ENCODE data around the gene TRIO.

Gene TRIO

GRCh38 chr5:14487897-14488570 lies 344.9 kb downstream of the TRIO start:
- DNase-seq (ENCODE audit: low read depth): no peak

DNA sequence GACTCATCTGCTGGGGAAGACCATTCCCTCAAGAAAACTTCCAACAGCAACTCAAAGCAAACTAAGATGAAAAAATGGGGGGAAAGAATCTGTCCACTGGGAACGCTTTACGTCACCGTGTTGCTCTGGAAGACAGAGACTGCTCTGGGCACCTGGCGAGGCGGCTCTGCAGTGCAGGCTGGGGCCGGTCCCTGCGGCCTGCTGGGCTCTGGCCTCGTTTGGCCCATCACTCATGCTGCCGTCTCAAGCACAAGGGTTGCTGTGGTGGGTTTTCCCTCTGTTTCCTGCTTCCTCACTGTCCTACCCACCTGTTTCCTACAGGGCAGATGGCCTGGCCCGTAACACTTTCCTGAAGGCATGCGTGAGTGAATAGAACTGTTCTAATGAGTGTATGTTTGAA lies 345.6 kb downstream of the TRIO start:
- no peak for DNase-seq (ENCODE audit: low read depth)

GRCh38 chr5:14489643-14490042 lies 346.5 kb downstream of the TRIO start:
- no peak for DNase-seq (ENCODE audit: low read depth)

GRCh38 chr5:14490309-14490711 lies 347.2 kb downstream of the TRIO start:
- DNase-seq (ENCODE audit: low read depth): no peak

DNA sequence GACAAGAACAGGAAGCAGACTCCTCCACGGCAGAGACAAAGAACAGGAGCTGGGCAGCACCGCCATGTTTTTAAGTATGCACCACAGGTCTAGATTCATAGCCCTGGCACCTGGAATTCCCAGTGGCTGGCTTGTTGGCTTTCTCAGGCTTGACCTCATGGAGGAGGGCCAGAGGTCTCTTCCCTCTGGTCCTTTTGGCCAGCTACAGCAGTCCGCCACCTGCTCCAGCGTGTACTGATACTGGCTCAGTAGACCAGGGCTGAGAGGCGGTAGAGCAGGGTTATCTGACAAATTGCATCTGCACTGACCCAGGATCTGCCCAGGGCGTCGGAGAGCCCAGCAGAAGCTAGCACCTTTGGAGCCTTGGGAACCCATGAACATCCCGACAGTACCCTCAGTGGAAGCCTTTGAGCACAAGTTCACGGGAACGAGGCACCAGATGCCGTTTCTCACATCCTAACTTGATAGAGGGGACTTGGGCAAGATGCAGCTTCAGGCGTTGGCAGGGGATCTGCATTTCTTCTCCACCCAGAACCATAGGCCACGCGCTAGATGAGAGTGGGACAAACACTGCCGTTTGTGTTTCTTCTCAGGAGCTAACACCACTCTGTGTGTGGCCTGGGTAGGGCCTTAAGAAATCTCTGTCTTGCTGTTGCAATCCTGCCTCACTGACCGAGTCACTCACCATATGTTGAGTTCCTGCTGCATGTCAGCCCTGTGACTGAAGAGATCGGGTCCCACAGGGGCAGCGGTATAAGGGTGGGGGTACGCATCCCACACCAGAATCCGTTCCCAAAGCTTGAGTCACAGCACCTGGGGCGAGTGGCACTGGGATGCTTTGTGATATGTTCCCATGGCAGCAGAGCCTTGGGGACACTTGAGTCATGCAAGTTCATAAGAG lies 348.1 kb downstream of the TRIO start:
- no peak for DNase-seq (ENCODE audit: low read depth)

- no peak for DNase-seq (ENCODE audit: low read depth)
These were observed 349.3 kb downstream of the TRIO start for GRCh38 chr5:14492331-14492964.

GRCh38 chr5:14495301-14495700 lies 352.2 kb downstream of the TRIO start:
- DNase-seq (ENCODE audit: low read depth): no peak

DNA sequence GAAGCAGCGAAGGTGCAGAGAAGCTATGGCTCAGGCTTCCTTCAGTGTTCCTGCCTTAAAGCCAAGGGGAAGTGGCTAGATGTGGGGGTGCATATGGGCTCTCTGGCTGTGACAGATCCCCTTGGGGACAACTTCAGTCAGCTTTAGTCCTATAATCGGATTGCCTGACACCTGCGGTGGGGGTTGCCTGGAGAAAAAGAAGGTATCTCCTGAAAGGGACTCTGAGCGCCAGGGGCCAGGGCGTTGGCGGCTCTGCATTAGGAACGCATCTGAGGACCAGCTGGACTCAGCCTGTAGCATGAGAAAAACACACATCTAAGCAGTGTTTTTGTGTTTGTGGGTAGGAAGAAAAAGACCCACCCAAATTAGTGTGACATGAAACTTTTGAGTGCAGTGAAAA lies 354.2 kb downstream of the TRIO start:
- no peak for DNase-seq (ENCODE audit: low read depth)

DNA sequence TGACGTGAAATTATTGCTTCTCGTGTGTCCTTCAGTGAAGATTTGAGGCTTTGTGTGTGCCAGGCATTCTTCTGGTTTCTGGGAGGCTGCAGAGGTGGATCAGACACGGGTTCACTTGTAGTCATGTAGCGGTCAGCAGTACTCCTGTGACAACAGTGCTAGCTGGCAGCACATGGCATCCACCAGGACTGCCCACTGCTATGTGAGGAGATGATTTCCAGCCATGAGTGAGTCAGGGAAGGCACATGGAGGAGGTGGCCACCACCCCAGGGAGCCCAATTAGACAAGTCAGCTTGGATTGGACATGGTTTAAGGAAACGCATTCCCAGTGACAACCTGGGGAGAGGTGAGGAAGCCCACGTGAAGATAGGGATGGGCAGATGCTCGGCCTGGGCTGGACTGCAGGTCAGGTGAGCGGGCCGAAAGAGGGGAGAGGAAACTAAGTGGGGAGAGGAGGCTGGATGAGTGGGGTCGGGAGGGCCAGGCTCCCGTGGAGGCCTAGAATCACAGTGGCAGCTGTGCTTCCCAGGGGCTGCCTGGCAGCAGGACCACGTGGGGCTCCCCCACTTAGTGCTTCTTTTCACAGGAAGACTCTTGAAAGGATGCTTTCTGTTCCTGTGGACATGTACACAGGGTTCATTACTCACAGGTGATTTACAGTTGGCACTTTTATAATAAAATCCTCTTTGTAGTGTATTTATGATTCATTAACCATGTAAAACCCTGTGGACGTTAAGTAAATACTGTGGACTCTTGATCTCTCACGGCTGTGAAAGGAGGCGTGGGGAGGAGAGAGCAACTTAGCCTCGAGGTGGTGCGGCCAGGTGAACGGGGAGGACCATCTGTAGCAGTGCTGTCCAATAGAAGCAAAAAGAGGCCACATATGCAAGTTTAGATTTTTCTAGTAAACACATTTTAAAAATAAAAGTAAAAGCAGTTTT lies 358.5 kb downstream of the TRIO start:
- no peak for DNase-seq (ENCODE audit: low read depth)

GRCh38 chr5:14502294-14502690 lies 359.1 kb downstream of the TRIO start:
- no peak for DNase-seq (ENCODE audit: low read depth)

DNA sequence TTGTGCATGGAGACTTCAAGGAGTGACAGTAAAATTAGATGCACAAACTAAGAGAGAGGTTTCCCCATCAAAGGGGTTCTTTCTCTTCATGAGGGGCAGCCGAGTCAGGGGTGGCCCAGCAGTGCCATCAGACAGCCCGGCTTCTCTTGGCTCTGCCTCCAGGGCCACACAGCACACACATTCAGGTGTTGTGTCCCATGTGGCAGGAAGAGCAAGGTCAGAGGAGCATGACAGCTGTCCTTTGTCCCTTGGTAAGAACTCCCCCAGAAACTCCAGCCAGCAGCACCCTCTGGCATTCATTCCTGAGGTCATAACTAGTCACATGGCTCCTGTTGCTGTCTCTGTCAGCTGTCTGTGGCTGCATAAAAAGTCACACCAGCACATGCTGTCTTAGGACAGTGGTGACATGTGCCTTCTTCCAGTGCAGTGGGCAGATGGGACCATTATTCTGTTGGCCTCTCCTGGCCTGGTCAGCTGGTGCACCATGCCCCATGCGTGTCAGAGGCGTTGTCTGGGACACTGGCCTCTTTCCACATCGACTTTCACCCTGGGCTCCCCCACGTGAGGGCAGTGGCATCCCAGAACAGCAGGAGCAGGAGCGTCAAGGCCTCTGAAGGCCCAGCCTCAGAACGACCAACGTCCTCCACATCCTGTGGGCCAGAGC lies 360.0 kb downstream of the TRIO start:
- DNase-seq (ENCODE audit: low read depth): no peak

DNA sequence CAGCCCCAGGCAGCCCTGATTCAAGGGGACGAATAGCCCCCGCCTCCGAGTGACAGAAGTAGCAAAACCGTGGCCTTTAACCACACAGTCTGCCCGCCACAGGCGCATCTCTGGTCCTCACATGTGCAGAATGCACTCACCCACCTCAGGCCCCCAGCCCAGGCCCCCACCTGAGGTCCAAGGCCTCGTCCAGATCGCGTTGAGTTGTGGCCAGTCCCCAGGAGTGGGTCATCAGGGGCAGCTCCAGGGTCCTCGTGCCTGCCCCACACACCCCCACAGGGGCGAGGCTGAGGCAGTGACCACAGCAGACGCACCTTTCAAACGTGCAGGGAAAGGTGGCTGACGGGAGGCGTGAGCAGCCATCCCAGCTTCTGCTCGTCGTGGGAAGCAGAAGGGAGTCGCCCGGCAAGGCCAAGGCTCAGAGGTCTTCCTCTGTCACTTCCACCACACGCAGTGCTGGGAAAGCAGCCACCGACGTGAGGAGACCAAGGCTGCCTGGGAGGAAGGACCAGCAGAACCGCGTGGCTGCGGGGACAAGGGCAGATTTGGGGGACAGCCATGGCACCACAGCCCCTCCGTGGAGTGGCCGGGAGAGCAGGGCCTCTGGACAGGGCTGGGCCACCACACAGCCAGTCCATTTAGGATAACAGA lies 360.7 kb downstream of the TRIO start:
- DNase-seq (ENCODE audit: low read depth): no peak

- no peak for DNase-seq (ENCODE audit: low read depth)
These were observed 361.2 kb downstream of the TRIO start for GRCh38 chr5:14504332-14504727.

- no peak for DNase-seq (ENCODE audit: low read depth)
These were observed 361.7 kb downstream of the TRIO start for GRCh38 chr5:14504816-14505215.

GRCh38 chr5:14505310-14506139 lies 362.4 kb downstream of the TRIO start:
- no peak for DNase-seq (ENCODE audit: low read depth)

- DNase-seq (ENCODE audit: low read depth): no peak
These were observed 363.0 kb downstream of the TRIO start for GRCh38 chr5:14506140-14506538.

DNA sequence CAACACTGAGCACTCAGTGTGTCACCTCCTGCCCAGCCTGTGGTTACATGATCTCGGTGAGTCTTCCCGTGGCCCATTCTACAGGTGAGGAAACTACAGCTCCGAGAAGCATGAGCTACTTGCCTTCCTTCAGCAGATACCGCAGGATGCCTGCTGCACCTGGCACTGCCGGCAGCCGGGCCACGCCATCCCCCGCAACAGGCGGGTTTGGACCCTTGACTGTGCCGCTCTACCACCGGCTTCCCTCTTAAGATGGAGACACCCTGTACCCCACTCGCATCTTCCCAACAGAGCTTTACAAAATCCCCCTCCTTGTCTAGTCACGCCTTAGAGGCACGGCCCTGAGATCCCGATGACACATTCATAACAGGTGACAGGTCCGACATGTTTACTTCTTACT lies 363.5 kb downstream of the TRIO start:
- no peak for DNase-seq (ENCODE audit: low read depth)

GRCh38 chr5:14507156-14507941 lies 364.2 kb downstream of the TRIO start:
- no peak for DNase-seq (ENCODE audit: low read depth)

DNA sequence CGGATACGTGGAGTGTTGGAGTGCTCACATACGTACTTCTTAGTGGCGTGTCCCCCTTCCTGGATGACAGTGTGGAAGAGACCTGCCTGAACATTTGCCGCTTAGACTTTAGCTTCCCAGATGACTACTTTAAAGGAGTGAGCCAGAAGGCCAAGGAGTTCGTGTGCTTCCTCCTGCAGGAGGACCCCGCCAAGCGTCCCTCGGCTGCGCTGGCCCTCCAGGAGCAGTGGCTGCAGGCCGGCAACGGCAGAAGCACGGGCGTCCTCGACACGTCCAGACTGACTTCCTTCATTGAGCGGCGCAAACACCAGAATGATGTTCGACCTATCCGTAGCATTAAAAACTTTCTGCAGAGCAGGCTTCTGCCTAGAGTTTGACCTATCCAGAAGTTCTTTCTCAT lies 364.9 kb downstream of the TRIO start:
- no peak for DNase-seq (ENCODE audit: low read depth)
